Measurements from ENCODE around the gene POU2F1. TPM values are rescaled to one million over a fixed set of nuclear protein-coding genes. Genes with fewer than 3 reads are reported as not detected.

POU2F1 gene
- total RNA-seq, 1 donor from 2014 or later, result 16.6 TPM

DNA sequence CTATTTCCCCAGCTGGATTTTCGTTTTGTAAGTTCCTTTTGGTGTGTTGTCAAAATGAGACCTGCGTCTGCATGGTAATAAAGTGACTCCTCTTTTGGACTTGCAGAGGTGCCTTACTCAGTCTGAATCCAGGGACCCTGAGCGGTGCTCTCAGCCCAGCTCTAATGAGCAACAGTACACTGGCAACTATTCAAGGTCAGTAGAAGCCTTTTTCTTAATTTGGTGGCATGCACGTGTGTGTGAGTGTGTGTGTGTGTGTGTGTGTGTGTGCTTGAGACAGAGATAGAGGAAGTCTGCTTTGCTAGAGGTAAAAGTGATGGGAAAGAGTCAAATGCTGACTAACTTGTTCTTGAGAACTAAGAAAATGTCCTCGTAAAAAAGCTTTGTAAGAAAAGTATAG lies 192.2 kb downstream of the POU2F1 start:
- intact Hi-C loops (cut with micrococcal nuclease), result no loop called here

DNA sequence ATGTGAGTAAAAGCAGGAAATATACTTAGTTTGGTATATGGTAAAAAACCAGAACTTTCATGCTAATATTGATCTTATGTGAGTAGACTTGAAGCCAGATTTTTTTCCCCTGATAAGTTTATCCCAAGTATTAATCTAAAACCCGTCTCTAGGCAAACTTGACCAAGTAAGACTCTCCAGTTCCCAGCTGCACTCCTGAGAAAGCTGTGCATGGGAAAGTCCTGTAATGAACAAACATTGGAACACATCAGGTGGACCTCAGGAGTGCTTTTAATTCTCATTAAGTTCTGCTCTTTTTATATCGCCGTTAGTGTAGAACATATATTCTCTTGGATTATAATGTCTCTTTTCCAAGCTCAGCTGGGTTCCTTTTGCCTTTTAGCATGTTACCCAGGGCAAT lies 192.6 kb downstream of the POU2F1 start:
- intact Hi-C loops (cut with micrococcal nuclease), result no loop called here

DNA sequence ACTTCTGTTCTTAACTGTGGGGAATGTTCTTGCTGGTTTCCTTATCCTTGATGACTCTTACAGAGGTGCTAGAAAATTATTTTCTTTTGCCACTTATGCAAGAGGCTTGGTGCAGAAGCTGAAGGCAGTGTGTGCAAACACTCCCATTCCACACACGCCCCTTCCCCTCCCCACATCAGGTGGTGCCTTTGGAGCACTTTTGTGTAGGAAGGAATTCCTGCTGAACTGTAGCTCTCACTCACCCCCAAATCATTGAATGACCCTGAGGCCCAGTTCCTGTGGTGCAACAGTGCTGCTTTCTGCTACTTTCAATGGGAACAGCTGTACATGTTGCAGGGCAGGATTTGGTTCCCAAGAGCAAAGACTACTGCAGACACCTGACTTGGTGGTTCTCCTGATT lies 195.8 kb downstream of the POU2F1 start:
- intact Hi-C loops (cut with micrococcal nuclease), result no loop called here

DNA sequence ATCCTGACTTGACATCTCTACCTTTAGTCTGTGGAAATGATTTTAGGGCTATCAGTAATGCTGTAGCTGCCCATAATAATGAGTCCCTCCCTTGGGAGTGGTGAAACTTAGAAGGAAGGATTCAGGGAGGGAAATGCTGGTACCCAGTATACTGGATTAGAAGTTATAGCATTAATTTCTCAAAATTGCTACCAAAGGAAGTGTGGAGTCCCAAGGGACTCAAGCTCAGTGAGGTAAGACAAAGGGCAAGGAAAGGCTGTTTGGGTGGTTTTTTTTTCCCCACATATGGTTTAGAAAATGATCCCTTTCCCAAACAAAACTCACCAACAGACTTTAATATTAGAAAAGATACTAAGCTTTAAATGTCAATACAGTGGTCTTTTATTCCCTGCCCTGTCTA lies 197.7 kb downstream of the POU2F1 start:
- intact Hi-C loops (cut with micrococcal nuclease), result no loop called here

DNA sequence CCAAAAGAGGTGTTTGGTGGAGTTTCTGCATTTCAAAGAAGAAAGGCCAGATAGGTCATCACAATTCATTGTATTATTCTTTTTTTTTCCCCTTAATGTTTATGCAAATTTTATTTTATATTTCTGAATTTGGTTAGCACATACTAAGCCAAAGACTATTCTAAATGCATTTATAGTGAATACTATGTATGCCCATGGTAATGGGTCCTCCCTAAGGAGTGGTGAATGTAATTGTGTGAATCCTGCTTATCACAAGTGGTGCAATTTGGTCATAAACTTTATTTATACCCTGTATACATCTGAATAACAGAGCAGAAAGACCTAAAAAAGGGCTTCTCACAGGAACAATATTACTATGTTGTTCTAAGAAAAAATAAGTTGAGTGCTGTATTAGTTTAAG lies 198.6 kb downstream of the POU2F1 start:
- intact Hi-C loops (cut with micrococcal nuclease), result no loop called here

DNA sequence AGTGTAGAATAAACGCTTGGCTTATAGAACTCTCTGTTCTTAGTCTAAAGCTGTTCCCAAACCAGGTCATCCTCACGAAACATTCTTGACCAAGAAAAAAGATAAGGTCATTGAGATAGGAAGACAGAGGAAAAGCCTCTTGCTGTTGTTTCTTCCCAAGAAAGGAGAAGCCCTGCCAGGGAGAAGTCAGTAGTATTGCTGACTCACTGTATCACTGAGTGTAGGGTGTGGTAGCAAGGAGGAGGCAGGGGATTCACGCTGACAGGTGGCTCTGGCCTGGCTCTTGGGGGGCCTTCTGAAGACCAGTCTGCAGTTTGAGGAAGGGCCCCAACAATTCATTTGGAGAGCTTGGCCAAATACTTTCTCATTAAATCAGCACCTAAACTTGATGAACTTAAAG lies 199.8 kb downstream of the POU2F1 start:
- intact Hi-C loops (cut with micrococcal nuclease), result no loop called here

DNA sequence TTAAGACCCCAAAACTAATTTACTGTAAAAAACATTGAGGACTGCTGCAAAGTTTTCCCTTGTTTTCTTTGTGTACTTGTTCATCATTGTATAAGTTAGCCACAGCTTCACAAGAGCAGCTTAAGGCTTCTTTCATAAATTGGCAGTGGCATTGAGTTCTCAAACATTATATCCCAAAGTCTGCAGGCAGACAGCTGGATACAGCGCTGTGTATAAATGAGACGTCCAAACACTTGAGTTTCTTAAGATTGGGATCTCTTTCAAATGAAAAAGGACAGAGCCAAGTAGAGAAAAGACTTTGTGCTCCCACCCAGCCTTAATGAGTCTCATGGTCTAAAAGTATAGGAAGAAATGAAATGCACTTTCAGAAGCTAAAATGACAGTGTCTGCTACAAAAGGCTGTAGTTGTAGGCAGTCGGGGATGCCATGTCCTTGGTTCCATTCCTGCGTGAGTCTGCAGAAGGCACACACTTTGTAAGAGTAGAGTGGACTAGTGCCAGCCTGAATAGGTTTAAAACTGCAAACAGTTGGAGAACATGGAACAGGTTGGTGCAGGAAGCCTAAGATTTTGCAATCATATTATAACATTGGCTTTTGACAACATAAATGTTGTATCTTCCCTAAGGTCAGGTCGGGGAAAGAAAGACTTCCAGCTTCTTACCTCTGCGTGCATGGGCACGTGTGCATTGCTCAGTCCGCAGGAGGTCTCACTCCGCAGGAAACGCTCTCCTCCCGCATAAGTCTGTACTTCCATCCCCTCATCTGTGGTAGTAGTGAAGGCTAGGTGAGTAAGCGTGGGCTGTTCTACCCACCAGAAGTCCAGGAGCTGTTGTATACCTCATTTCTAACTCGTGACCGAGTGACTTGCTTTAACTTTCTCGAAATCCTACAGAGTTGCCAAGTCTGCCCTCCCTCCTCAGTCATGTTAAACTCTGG lies 203.3 kb downstream of the POU2F1 start:
- intact Hi-C loops (cut with micrococcal nuclease), result no loop called here

DNA sequence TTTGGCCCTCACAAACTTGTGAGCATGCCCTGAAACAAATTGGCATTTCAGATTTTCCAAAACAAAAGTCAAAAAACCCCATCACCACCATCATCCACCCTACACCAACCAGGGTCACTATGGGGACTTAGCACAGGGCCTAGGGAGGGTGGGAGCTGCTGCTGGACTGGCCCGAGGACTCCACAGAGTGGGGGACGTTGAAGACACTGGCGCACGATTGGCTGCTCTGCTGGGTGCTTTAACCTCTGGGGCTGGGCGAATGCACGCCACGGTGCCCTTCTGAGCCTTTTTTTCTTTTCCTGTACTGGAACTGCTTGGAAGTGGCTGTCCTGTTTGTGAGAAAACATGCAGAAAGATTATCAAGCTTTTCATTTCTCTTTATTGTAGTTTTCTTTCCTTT lies 204.8 kb downstream of the POU2F1 start:
- intact Hi-C loops (cut with micrococcal nuclease), result loop anchor here (5.0 kb wide), 1 partner anchor 158 kb away; no protein-coding TSS in a partner anchor

DNA sequence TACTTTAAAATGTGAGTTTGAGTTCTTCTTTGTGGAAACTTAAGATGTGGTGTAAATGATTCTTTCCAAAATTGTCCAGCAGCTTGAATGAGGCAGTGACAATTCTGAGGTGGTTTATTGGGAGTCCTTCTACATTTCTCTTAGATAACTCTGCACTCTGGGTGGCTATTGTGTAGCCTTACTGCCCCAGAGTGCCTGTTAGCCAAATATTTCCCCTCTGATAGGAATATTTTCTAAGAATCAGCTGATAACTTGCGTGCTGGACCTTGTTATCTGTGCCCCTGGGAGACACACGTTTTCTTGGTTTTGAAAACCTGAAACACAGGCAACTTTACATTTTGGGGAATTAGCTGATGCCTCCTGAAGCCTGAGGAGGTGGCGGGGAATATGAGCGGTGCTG lies 206.0 kb downstream of the POU2F1 start:
- intact Hi-C loops (cut with micrococcal nuclease), result loop anchor here (5.0 kb wide), 1 partner anchor 159 kb away; no protein-coding TSS in a partner anchor

DNA sequence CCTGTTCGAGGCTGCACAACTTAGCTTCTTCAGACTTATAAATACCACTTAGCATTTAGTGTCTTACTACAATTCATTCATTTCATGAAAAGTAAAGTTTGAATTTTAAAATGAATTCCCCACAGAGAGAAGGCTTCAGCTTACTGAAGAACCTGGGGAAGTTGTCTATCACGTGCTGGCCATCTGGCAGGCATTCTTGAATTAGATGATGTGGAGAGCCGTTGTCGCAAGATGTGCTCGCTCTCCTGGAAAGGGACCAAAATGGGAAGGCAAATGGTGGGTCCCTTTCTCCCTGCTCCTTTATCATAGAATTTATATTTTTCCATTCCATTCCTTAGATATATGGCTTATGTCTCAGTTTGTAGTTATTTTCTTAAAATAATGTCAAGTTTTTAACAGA lies 207.2 kb downstream of the POU2F1 start:
- intact Hi-C loops (cut with micrococcal nuclease), result loop anchor here (5.0 kb wide), 1 partner anchor 161 kb away; no protein-coding TSS in a partner anchor

DNA sequence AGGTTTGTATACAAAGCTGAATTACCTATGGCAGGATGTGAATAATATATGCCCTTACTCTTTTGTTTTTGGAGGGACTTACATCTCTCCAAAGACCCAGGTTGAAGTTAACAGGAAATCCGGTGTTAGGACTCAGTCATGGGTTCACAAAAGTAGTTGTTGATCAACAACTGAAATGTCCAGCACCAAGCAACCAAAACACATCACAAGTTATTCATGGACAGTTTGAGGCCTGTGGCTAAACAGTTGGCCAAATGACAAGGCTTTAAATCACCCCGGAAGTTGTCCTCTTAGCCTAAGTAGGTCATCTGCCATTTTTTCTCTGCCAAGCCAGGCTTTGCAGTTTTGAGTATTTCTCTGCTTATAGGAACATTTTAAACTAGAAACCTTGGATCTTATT lies 207.7 kb downstream of the POU2F1 start:
- intact Hi-C loops (cut with micrococcal nuclease), result loop anchor here (5.0 kb wide), 1 partner anchor 161 kb away; no protein-coding TSS in a partner anchor

DNA sequence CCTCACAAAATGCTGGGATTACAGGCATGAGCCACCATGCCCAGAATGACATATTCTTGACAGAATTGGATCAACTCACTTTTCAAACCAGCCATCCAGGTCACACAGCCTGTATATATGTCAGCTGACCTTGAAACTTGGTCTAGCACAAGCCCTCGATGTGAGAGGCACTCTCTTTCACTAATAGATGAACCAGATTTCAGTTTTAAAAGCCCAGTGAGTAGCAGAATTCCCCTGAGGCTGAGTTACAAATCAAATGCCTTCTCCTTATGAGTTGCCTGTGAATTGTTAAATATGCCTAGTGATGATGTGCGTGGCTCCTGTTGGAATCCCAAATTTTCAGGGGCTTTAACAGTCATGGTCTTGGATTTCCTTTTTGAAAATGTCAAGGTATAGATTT lies 208.9 kb downstream of the POU2F1 start:
- intact Hi-C loops (cut with micrococcal nuclease), result loop anchor here (5.0 kb wide), 1 partner anchor 162 kb away; no protein-coding TSS in a partner anchor

DNA sequence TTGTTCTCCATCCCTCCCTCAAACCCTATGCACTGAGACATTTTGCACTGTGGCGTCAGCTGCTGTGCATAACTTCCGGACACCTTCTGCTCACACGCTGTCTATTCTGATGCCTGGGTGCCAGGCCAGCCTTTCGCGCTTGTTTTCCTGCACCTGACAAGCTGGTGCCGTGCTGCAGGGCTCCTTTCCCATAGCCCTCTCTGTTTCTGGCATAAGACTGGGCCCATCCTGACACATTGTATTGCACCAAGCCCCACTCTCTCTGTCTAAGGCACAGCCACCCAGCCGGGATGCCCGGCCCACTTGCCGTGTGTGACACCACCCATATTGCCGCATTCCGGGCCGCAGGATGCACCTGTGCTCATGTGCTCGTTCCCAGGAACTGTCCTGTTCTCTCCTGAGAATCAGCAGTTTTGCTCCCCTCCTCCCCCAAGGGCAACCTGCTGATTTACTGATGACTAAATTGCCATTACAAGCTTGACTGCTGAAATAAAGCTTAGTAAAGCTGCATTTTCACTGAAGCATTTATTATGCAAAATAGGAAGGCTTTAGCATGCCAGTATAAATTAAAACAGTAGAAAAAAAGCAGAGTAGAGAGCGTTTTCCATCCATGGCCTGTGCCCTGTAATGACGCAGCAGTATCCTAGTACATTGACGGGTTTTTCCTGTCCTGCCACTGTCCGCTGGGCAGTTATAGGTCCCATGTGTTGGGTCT lies 209.6 kb downstream of the POU2F1 start:
- intact Hi-C loops (cut with micrococcal nuclease), result no loop called here

DNA sequence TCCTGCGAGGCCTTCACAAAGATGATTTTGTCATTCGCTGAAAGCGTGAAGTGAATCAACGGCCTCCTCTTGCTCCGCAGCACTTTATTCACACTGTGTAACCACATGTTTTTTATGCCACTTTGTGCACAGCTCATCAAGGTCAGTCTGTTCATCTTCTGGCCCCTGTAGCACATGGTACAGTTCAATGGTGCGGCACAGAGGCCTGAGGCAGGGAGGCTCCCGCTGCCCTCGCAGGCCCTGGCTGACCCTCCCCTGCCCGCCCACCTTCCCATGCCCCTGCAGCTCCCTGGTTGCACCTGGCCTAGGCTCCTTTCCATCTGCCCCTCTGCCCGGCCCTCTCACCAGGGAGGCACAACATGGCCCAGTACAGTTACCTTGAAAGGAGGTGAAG lies 210.2 kb downstream of the POU2F1 start:
- intact Hi-C loops (cut with micrococcal nuclease), result no loop called here

DNA sequence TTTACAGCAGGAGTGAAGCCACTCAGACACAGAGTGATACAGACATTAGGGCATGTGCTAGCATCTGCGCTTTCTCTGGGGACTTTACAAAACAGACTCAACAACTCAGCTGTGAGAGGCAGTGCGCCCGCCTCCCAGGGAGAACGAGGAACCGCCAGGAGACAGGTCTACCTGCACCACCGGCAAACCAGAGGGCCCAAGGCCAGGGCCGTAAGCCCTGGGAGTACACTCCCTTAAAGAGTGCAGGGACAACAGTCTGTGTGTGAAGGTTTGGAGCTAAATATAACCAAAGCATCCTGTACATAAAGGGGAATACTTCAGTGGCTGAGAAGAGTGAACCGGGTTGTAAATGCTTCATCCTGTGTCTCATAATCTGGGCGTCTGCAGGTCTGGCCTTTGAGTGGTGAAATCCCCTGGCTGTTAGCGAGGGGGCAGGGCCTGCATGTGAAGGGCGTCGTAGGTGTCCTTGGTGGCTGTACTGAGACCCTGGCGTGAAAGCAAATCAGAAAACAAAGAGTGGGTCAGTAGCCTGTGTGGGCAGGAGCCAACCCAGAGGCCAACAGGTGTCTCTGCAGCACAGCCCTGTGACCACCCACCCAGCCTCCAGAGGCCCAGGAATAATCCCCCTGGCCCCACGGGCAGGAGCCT lies 210.7 kb downstream of the POU2F1 start:
- intact Hi-C loops (cut with micrococcal nuclease), result no loop called here

DNA sequence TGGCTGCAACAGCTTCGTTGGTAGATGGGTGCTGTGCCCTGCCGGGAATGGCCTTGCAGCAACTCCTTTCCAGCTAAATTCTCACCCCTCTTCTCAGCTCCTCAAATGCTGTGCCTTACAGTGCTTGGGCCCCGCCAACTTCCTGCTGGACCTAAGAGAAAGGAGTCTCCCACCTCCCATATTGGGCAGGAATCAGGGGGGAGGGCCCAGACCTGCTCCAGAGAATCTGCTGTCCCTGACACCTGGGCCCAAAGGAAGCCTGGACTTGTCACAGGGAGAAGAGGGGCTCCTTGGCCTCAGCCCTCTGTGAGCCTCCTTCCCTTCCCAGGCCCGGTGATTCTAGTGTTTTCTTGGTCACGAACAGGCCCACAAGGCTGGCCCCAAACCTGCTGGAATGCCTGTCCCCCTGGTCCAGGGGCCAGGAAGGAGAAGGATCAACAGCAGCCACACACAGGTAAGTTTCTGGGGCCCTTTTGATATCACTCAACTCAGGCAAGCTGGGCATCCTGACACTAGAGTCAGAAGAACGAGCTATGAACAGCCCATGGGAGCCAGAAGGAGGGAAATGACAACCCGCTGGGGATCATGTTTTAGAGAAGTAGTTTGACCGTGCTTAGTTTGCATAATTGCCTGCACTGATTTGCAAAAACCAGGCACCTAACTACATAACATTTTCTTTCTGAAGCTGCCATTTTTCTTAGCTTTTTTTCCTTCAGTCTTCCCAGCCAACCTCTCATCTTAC lies 211.4 kb downstream of the POU2F1 start:
- intact Hi-C loops (cut with micrococcal nuclease), result no loop called here

DNA sequence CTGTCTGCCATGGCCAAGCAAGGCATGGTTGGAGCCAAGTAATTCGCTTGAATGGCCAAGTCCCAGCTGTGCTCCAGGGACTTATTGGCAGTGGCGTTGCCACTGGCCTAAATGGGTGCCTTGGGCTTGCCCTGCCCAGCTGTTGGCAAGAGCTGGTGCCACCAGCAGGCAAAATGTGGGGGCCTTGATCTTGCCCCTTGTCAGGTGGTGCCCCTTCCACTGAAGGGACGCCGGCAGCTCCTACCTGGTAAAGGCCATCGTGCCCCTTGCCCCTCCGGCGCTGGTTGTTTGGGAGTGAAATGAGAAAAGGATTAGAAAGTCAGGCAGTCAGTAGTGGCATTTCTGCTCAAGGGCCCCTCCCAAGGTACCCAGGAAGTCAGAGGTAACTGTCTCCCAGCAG lies 212.1 kb downstream of the POU2F1 start:
- intact Hi-C loops (cut with micrococcal nuclease), result no loop called here

DNA sequence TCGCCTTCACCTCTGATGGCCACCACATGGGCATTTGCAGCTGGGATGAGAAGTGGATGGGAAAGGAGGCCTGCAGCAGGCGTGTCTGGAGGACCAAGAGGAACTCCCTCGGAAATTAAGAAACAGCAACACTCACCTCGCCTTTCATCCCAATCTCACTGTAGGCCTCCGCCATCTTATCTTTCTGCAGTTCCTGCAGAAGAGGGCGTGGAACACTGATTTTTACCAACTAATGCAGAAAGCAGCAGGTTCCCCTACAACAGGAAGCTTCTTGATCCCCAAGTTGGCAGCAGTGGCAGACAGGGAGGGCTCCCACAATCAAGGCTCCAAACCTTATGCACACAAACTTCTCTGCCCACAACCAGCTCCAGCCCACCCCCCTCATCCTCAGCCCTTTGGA lies 213.2 kb downstream of the POU2F1 start:
- intact Hi-C loops (cut with micrococcal nuclease), result no loop called here

DNA sequence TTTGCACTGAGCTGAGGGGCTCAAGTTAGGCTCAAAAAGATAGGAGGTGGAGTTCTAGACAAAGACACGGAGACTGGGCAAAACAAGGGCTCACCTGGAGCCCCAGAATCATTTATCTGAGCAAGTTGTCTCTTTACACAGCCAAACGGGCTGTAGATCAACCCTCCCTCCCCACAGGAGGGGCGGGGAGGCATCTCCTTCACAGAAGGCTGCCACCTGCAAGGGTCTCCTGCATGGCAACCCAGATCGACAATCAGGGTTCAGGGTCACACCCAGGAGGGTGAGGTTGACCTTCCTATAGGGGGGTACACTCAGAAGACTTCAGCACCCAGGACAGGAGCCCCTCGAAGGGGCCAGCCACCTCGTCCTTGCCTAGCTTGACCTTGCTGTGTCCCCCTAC lies 213.6 kb downstream of the POU2F1 start:
- intact Hi-C loops (cut with micrococcal nuclease), result no loop called here

DNA sequence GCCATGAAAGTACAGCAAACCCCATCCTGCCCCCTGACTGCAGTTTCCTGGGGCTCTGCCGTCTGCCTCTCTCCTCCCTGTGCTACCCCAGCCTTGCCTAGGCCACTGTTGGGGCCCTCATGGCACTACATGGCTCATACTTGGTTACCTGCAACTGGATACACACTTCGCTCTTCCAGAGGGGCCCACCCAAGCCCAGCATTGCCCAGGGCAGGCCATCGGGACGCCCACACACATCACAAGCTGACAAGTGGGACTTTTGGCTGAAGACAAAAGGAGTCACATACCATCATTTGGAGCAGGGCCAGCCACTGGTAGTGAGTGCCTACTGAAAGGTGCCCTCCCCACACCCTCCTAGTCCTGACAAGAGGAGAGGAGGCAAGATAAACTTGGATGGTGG lies 214.8 kb downstream of the POU2F1 start:
- intact Hi-C loops (cut with micrococcal nuclease), result no loop called here

Data from T-helper 1 cell treated with Interleukin-12 subunit alpha and Interleukin-12 subunit beta and Interleukin-4 antibody, amounts not matched to agents 30 ng/mL and 1 ng/mL, for 36 hours (primary cell).